Gastroesophageal sphincter (tissue), 3 donors: ENCODE results near the gene PRKAG2.

Experiments
- POLR2AphosphoS5 ChIP-seq: sonication (generic); formaldehyde crosslinking; IDR thresholded peaks from one replicate; pipeline ENCODE4 v1.6.1; 2017; ENCODE audit warnings: antibody characterized with exemption
- TF ChIP-seq, protein P1 (sequence below), 4 experiments: fragments of 200-600 bp in 2 of 4; fragments of 450-650 bp in 2 of 4; sonication (generic) in 1 of 4; IDR thresholded peaks; one replicate each; pipeline ENCODE4 v1.5.1; 2017 to 2019; ENCODE audit warnings: antibody characterized with exemption in 4 of 4, mild to moderate bottlenecking in 2 of 4, moderate library complexity in 2 of 4

DNA sequence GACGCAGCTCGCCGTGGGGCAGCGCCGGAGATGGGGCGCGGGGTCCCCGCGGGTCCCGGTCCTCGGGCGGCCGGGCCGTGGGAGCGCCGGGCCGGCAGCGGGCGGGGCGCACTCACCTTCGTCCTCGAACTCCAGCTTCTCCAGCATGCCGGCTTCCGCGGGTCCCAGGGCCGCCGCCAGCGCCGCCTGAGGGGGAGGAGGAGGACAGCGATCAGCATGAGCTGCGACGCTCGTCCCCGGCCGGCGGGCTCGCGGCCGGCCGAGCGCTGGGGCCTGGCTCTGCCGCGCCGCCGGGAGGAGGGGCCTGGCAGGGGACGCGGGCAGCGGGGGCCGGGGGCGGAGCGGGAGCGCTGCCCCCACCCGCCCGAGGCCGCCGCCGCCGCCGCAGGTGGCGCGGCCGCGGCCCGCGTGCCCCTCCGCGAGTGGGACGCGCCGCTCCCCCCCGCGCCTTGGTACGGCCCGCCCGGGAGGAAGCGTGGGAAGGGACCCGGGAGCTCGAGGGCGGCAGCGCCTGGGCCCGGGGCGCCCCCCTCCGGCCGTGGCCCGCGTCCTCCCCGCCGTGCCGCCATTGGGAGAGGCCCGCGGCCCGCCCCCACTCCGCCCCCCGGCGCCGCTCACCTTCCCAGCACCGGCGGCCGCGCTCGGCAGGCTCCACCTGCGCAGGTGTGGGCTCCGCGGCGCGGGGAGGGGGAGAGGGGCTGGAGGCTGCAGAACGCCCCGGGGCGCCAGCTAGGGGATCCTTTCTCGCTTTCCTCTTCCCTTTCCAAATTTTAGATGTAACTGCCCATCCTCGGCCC, 244.8 kb downstream of the PRKAG2 start:
- TF ChIP-seq, protein P1, sequence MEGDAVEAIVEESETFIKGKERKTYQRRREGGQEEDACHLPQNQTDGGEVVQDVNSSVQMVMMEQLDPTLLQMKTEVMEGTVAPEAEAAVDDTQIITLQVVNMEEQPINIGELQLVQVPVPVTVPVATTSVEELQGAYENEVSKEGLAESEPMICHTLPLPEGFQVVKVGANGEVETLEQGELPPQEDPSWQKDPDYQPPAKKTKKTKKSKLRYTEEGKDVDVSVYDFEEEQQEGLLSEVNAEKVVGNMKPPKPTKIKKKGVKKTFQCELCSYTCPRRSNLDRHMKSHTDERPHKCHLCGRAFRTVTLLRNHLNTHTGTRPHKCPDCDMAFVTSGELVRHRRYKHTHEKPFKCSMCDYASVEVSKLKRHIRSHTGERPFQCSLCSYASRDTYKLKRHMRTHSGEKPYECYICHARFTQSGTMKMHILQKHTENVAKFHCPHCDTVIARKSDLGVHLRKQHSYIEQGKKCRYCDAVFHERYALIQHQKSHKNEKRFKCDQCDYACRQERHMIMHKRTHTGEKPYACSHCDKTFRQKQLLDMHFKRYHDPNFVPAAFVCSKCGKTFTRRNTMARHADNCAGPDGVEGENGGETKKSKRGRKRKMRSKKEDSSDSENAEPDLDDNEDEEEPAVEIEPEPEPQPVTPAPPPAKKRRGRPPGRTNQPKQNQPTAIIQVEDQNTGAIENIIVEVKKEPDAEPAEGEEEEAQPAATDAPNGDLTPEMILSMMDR (IDR thresholded peaks at IDR 0.05) = peak in 3 of 4 experiments; percentile 10 to 65 (median 34)
- TF ChIP-seq POLR2AphosphoS5 = peak; percentile 34
